IMR-90 (cell line): ENCODE measurements around the gene MTERF1. TPM values are rescaled to one million over a fixed set of nuclear protein-coding genes. Genes with fewer than 3 reads are reported as not detected.
A peak's percentile ranks its signal among the peaks of the same experiment; 100 is the strongest.

Experiments used
- ATAC-seq: fragments of 200-7000 bp; cut with Tn5 transposase; 2 replicates; pipeline ENCODE4 v1.9.1; 2020; ENCODE audit warnings: low read depth, mild to moderate bottlenecking, moderate library complexity
- BruUV-seq: library from RNA; stranded (reverse); fragments of 400-500 nt; replicated peaks from 2 replicates; lab custom pipeline; 2021; lab: Mats Ljungman, UMichigan
- CTCF ChIA-PET: fragments of 300-600 bp; formaldehyde crosslinking; extraction: SDS; loops from one replicate; lab custom pipeline; 2021; ENCODE audit warnings: antibody characterized with exemption; lab: Yijun Ruan, JAX
- POLR2A ChIA-PET: fragments of 300-600 bp; sonication (Branson Sonifier 250); formaldehyde crosslinking; loops from one replicate; lab custom pipeline; 2022; ENCODE audit warnings: antibody characterized with exemption; ENCODE audit not compliant: unreplicated experiment; lab: Charles Lee
- DNase-seq: peaks from one replicate; pipeline ENCODE4 v3.0.0; 2013
- H2AFZ ChIP-seq: replicated peaks from 2 replicates; pipeline ENCODE3; 2013; ENCODE audit warnings: low read length, mild to moderate bottlenecking; ENCODE audit not compliant: poor library complexity
- H2AK5ac ChIP-seq: 2 replicates; pipeline ENCODE4 v1.6.1; 2013; ENCODE audit warnings: low read depth, low read length, inconsistent platforms
- H2AK9ac ChIP-seq: replicated peaks from 2 replicates; pipeline ENCODE3; 2013; ENCODE audit warnings: mild to moderate bottlenecking, low read depth, low read length, moderate library complexity; ENCODE audit not compliant: poor library complexity
- H2BK120ac ChIP-seq: 2 replicates; pipeline ENCODE4 v1.6.1; 2013; ENCODE audit warnings: low read depth, low read length, inconsistent platforms
- H2BK15ac ChIP-seq: 3 replicates; pipeline ENCODE4 v1.6.1; 2013; ENCODE audit warnings: low read depth, low read length, inconsistent platforms
- H2BK20ac ChIP-seq: 2 replicates; pipeline ENCODE4 v1.6.1; 2013; ENCODE audit warnings: low read depth, mild to moderate bottlenecking, inconsistent platforms, low read length, moderate library complexity
- H2BK5ac ChIP-seq: 2 replicates; pipeline ENCODE4 v1.6.1; 2013; ENCODE audit warnings: mild to moderate bottlenecking, low read depth, low read length, inconsistent platforms; ENCODE audit not compliant: poor library complexity, severe bottlenecking
- H3K14ac ChIP-seq: replicated peaks from 2 replicates; pipeline ENCODE4 v1.6.1; 2013; ENCODE audit warnings: low read depth, low read length, inconsistent platforms
- H3K18ac ChIP-seq: 2 replicates; pipeline ENCODE4 v1.6.1; 2013; ENCODE audit warnings: low read depth, low read length, control low read depth
- H3K23ac ChIP-seq: 2 replicates; pipeline ENCODE4 v1.6.1; 2013; ENCODE audit warnings: low read depth, low read length, inconsistent platforms
- H3K27ac ChIP-seq: 2 replicates; pipeline ENCODE4 v1.5.1; 2013; ENCODE audit warnings: mild to moderate bottlenecking, control low read depth, low read length; ENCODE audit not compliant: insufficient read depth
- H3K27me3 ChIP-seq: 2 replicates; pipeline ENCODE4 v1.6.1; 2013; ENCODE audit warnings: low read length; ENCODE audit not compliant: control insufficient read depth, insufficient read depth
- H3K36me3 ChIP-seq: 2 replicates; pipeline ENCODE4 v1.6.1; 2013; ENCODE audit warnings: low read length, mixed read lengths; ENCODE audit not compliant: control insufficient read depth, insufficient read depth
- H3K4ac ChIP-seq: 2 replicates; pipeline ENCODE4 v1.6.1; 2013; ENCODE audit warnings: low read depth, low read length, inconsistent platforms
- H3K4me1 ChIP-seq: 2 replicates; pipeline ENCODE4 v1.6.1; 2013; ENCODE audit warnings: low read length, mixed read lengths; ENCODE audit not compliant: control insufficient read depth, insufficient read depth
- H3K4me2 ChIP-seq: 2 replicates; pipeline ENCODE4 v1.6.1; 2013; ENCODE audit warnings: low read depth, mild to moderate bottlenecking, control low read depth, low read length, moderate library complexity
- H3K4me3 ChIP-seq: 2 replicates; pipeline ENCODE4 v1.5.1; 2013; ENCODE audit warnings: low read depth, mild to moderate bottlenecking, control low read depth, low read length, moderate library complexity; ENCODE audit not compliant: insufficient read depth
- H3K56ac ChIP-seq: 2 replicates; pipeline ENCODE4 v1.6.1; 2013; ENCODE audit warnings: low read length, inconsistent platforms; ENCODE audit not compliant: insufficient read depth; ENCODE audit errors: extremely low read depth
- H3K79me1 ChIP-seq, 2 experiments: 2 replicates each; pipeline ENCODE4 v1.6.1; 2013; ENCODE audit warnings: low read length in 2 of 2, inconsistent platforms in 1 of 2, low read depth in 1 of 2
- H3K9ac ChIP-seq: 2 replicates; pipeline ENCODE4 v1.6.1; 2013; ENCODE audit warnings: low read depth, low read length, control low read depth
- H3K9me1 ChIP-seq: 2 replicates; pipeline ENCODE4 v1.6.1; 2013; ENCODE audit warnings: low read length, inconsistent platforms; ENCODE audit not compliant: insufficient read depth
- H3K9me3 ChIP-seq: 2 replicates; pipeline ENCODE4 v1.6.1; 2013; ENCODE audit warnings: low read length; ENCODE audit not compliant: control insufficient read depth, insufficient read depth
- H4K20me1 ChIP-seq: 2 replicates; pipeline ENCODE4 v1.6.1; 2013; ENCODE audit warnings: low read length, inconsistent platforms; ENCODE audit not compliant: insufficient read depth
- H4K5ac ChIP-seq: 2 replicates; pipeline ENCODE4 v1.6.1; 2013; ENCODE audit warnings: mild to moderate bottlenecking, low read depth, low read length, control low read depth
- H4K8ac ChIP-seq, 2 experiments: 2 replicates each; pipeline ENCODE4 v1.6.1; 2013; ENCODE audit warnings: low read depth in 2 of 2, low read length in 2 of 2, control low read depth in 1 of 2, inconsistent platforms in 1 of 2
- H4K91ac ChIP-seq: 2 replicates; pipeline ENCODE4 v1.6.1; 2013; ENCODE audit warnings: low read depth, low read length, inconsistent platforms; ENCODE audit not compliant: insufficient read depth
- MAFK ChIP-seq: IDR thresholded peaks from 2 replicates; pipeline ENCODE4 v1.6.1; 2012; ENCODE audit warnings: low read depth, low read length, improper control_type of control experiment
- RCOR1 ChIP-seq: IDR thresholded peaks from 2 replicates; pipeline ENCODE4 v1.6.1; 2012; ENCODE audit warnings: mild to moderate bottlenecking, low read length, improper control_type of control experiment; ENCODE audit not compliant: insufficient replicate concordance
- dilution Hi-C: fragments of 300-500 bp; cut with HindIII; formaldehyde crosslinking; loops from one replicate; pipeline ENCODE4 v1.14.3; 2018; ENCODE audit warnings: low sequenced_read_pairs; ENCODE audit not compliant: unreplicated experiment
- in situ Hi-C: fragments of 300-500 bp; cut with MboI; formaldehyde crosslinking; loops from 3 replicates; pipeline ENCODE4 v1.14.3; 2019; ENCODE audit warnings: low sequenced_read_pairs, inconsistent platforms, mixed read lengths
- intact Hi-C: fragments of 100-400 bp; cut with micrococcal nuclease; formaldehyde crosslinking; loops from 2 replicates; pipeline ENCODE4 v1.10.0; 2022
- polyA plus RNA-seq, 3 experiments: library from polyadenylated mRNA; depleted of rRNA; stranded (reverse); fragments of >200 nt; gene quantifications; 2 replicates each; pipeline ENCODE4 v1.2.3, GENCODE V29; 2012; ENCODE audit warnings: low replicate concordance in 1 of 3
- total RNA-seq: library from RNA; depleted of rRNA; stranded (reverse); fragments of >200 nt; gene quantifications from 2 replicates; pipeline ENCODE4 v1.2.3, GENCODE V29; 2012

Gene MTERF1
- total and polyA plus RNA-seq, 2 of the 4 experiments (the other 2 are of a cell fraction) = 7.0 to 7.3 TPM

- Histone ChIP-seq H4K8ac (no peak overlapping the region), H3K23ac (no peak overlapping the region), H3K9ac (no peak overlapping the region), H3K27me3 (no peaks in the 10 kb centered on the region), H2AK5ac (no peak overlapping the region), H4K5ac (no peak overlapping the region), H3K18ac (no peak overlapping the region), H4K91ac (no peak overlapping the region), H3K36me3 (peaks cover 4% of the 10 kb centered on the region; the same call in 1 of the 2 replicates), H4K20me1 (no peaks in the 10 kb centered on the region; the same call in 1 of the 2 replicates), H3K9me3 (no peaks in the 10 kb centered on the region), H3K56ac (no peak overlapping the region), H3K4me1 (no peaks in the 10 kb centered on the region), H2BK5ac (no peak overlapping the region), H2BK15ac (no peak overlapping the region), H3K9me1 (no peaks in the 10 kb centered on the region), H3K27ac (no peak overlapping the region), H2BK120ac (no peak overlapping the region), H3K4me2 (no peak overlapping the region), H2AFZ (no peak overlapping the region), H3K4me3 (no peak overlapping the region), H3K4ac (no peak overlapping the region), H3K14ac (no peak overlapping the region), H2BK20ac (no peak overlapping the region), H2AK9ac (no peak overlapping the region), H3K79me1 (peaks cover 13 to 28% of the 10 kb centered on the region in 2 experiments)
- CTCF ChIA-PET = no interaction called here
- POLR2A ChIA-PET = no interaction called here
- no TSS peak for BruUV-seq
- intact Hi-C loops = no loop called here
- TF ChIP-seq MAFK (peak; percentile 49), RCOR1 (no peak)
- in situ Hi-C loops = loop anchor here (10.0 kb wide), 1 partner anchor 788 kb away; no protein-coding TSS in a partner anchor
- DNase-seq (no peak), ATAC-seq (no peak)
- dilution Hi-C loops = no loop called here
Measured at GRCh38 chr7:91872928-91873327, 7.6 kb downstream of the MTERF1 start.
